B cell (primary cell): ENCODE results near the gene FSTL3.

Experiments
- CTCF ChIP-seq: fragments of 200-600 bp; IDR thresholded peaks from one replicate; pipeline ENCODE4 v1.8.0; 2022; ENCODE audit warnings: antibody characterized with exemption, mild to moderate bottlenecking
- EZH2 ChIP-seq: IDR thresholded peaks from 2 replicates; pipeline ENCODE4 v1.6.1; 2012; ENCODE audit warnings: borderline replicate concordance, low read depth, mild to moderate bottlenecking, moderate library complexity, low read length; ENCODE audit not compliant: insufficient read depth, poor library complexity, severe bottlenecking

- TF ChIP-seq EZH2 (no peak), CTCF (no peak)
Observed at GRCh38 chr19:662962-663681, 13.1 kb upstream of the FSTL3 start, which contains the start of gene RNF126.
